Activated naive CD8-positive, alpha-beta T cell (primary cell): Measurements from ENCODE around the gene EPS8L1.
A peak's percentile ranks its signal among the peaks of the same experiment; 100 is the strongest.
"Not testable (repeated sequence)": the region's sequence is repeated elsewhere in the genome, so short reads cannot be mapped to it uniquely, and the experiment has no call there.

Source experiments
- H3K27ac Mint-ChIP-seq: one replicate; pipeline ENCODE4 v1.8.0; 2021; ENCODE audit warnings: mixed read lengths
- H3K27me3 Mint-ChIP-seq: one replicate; pipeline ENCODE4 v1.8.0; 2021; ENCODE audit warnings: mixed read lengths
- H3K36me3 Mint-ChIP-seq: one replicate; pipeline ENCODE4 v1.8.0; 2021; ENCODE audit warnings: mixed read lengths
- H3K4me1 Mint-ChIP-seq: one replicate; pipeline ENCODE4 v1.8.0; 2021; ENCODE audit warnings: low read depth, mixed read lengths
- H3K4me3 Mint-ChIP-seq: one replicate; pipeline ENCODE4 v1.8.0; 2021; ENCODE audit warnings: mild to moderate bottlenecking, mixed read lengths
- H3K9me3 Mint-ChIP-seq: one replicate; pipeline ENCODE4 v1.8.0; 2021; ENCODE audit warnings: low read depth, mixed read lengths

Gene EPS8L1

DNA sequence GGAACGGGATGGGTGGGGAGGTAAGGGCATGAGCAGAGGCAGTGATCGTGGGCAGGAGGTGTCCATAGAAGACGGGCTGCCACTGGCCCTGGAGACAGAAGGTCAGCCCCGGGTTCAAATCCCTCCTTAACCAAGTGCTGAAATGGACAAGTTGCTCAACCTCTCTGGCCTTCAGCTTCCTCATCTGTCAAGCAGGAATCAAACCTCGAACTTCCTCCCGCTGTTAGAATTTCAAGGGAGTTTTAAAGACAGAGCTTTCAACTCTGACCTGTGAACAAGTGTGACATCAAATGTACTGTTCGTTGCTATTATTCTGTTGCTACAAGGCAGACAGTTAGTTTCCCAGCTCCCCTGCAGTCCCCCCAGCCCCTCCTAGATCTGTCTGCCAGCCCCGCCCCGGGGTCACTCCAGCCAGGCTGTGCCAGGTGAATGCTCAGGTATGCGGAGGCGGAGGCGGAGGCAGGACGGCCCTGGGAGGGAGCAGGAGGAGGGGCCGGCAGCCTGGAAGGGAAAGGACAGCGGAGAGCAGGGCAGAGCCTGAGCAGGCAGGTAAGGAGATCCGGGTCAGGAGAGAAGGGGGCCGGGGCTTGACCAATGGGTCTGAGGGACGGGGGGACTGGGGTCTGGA lies at the start of gene EPS8L1:
TSS of gene EPS8L1 (plus strand) at position 499 of the 628 bp plus-strand sequence. CDS start 576 bp downstream, outside the sequence.
- Mint-ChIP-seq H3K27ac (no peak within 1 kb of the TSS), H3K9me3 (no peaks in the 10 kb centered on the region), H3K36me3 (peaks cover 2% of the 10 kb centered on the region)

GRCh38 chr19:55027140-55027471 lies 48.6 kb upstream of the EPS8L1 start:
- H3K4me3 Mint-ChIP-seq, H3K9me3 Mint-ChIP-seq, H3K27me3 Mint-ChIP-seq, H3K27ac Mint-ChIP-seq: not testable (repeated sequence)
- Mint-ChIP-seq H3K36me3 (peaks cover 12% of the 10 kb centered on the region), H3K4me1 (peaks cover 14% of the 10 kb centered on the region)

More for the DNA sequence above, at the start of gene EPS8L1:
- peaks cover 33% of the 10 kb centered on the region for H3K27me3 Mint-ChIP-seq
- H3K4me1 Mint-ChIP-seq = peaks cover 7% of the 10 kb centered on the region
- H3K4me3 Mint-ChIP-seq = no peak within 1 kb of the TSS

DNA sequence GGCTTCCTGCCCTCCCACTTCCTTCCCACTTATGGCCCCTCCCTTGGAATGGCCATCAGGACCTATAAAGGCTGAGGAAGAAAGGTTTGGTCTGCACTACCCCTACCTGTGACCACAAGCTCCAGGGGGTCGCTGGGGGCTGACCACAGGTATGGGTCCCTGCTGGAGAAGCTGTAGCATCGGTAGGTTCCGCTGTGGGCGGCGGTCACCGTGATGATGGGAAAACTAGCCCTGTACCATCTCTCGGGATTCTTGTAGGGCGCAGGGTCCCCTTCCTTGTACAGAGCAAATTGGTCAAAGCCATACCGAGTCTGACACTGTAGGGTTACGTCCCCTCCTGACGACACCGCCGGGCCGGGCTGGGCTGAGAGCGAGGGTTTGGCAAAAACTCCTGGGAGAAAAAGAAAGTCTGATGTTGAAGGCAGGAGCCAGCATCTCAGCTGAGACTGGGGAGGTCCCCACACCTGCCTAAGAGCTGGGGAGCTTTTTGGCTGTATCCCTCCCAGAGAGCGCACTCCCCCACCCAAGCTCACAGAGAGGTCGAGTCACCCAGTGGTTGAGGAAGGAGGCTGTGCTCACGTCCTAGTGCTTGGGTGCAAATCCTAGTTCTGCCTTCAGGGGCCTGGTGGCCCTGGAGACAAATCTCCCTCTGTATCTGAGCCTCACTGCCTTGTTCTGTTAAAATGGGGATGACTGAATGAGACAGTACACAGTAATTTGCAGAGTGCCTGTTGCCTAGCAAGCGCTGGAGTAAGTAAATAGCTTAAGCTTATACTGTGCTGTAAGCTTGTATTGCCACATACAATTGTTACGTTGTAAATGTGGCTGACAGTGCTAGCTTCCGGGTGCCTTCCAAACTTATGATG lies 48.0 kb upstream of the EPS8L1 start:
- H3K27ac Mint-ChIP-seq = no peak overlapping the region
- H3K36me3 Mint-ChIP-seq = peaks cover 7% of the 10 kb centered on the region
- H3K4me3 Mint-ChIP-seq = no peak overlapping the region
- no peaks in the 10 kb centered on the region for H3K27me3 Mint-ChIP-seq
- peaks cover 5% of the 10 kb centered on the region for H3K9me3 Mint-ChIP-seq
- peaks cover 14% of the 10 kb centered on the region for H3K4me1 Mint-ChIP-seq

GRCh38 chr19:55028757-55029156 lies 46.9 kb upstream of the EPS8L1 start:
- Mint-ChIP-seq H3K36me3 (peaks cover 2% of the 10 kb centered on the region), H3K4me1 (peaks cover 12% of the 10 kb centered on the region), H3K9me3 (peaks cover 5% of the 10 kb centered on the region), H3K4me3 (no peak overlapping the region), H3K27me3 (no peaks in the 10 kb centered on the region), H3K27ac (no peak overlapping the region)

DNA sequence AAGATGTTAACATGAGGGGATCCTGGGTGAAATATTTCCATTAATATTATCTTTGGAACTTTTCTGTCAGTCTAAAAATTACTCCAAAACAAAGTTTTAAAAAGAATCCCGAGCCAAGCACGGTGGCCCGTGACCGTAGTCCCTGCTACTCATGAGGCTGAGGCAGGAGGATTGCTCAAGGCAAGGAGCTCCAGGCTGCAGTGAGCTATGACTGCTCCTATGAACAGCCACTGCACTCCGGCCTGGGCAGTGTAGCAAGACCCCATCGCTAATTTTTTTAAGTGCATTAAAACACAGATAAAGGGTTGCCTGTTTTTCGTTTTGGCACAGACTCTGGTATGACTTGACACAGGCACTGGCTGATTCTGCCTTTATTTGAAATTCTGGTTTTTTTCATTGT lies 44.5 kb upstream of the EPS8L1 start:
- Mint-ChIP-seq H3K27me3 (no peaks in the 10 kb centered on the region), H3K9me3 (peaks cover 2% of the 10 kb centered on the region), H3K27ac (no peak overlapping the region), H3K36me3 (no peaks in the 10 kb centered on the region), H3K4me1 (peaks cover 10% of the 10 kb centered on the region), H3K4me3 (no peak overlapping the region)

DNA sequence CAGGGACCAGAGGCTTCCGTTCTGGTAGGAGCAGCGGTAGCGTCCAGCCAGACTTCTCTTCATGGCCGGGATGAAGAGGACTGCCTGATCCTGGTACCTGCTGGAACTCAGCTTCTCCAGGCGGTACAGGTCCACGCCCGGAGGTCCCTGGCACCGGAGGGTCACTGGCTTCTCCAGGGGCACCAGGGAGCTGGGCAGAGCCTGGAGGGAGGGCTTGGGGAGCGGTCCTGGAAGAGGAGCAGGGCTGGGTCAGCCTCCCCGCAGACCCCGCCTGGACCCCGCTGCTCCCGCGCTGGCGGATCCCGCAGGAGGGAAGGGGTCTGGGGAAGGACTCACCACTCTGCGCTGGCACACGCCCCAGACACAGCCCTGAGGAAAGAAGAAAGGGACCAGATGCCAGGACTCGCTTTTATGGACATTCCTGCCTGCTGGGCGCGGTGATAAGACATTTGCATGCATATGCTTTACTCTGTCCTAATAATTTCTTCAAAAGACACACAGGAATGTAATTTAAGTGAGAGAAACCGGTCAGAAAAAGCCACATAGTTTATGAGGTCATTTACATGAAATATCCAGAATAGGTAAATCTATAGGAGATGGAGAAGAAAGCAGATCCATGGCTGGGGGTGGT lies 43.4 kb upstream of the EPS8L1 start:
- H3K4me3 Mint-ChIP-seq = no peak overlapping the region
- no peak overlapping the region for H3K27ac Mint-ChIP-seq
- H3K4me1 Mint-ChIP-seq = peaks cover 9% of the 10 kb centered on the region
- H3K27me3 Mint-ChIP-seq = no peaks in the 10 kb centered on the region
- no peaks in the 10 kb centered on the region for H3K9me3 Mint-ChIP-seq
- H3K36me3 Mint-ChIP-seq = no peaks in the 10 kb centered on the region

DNA sequence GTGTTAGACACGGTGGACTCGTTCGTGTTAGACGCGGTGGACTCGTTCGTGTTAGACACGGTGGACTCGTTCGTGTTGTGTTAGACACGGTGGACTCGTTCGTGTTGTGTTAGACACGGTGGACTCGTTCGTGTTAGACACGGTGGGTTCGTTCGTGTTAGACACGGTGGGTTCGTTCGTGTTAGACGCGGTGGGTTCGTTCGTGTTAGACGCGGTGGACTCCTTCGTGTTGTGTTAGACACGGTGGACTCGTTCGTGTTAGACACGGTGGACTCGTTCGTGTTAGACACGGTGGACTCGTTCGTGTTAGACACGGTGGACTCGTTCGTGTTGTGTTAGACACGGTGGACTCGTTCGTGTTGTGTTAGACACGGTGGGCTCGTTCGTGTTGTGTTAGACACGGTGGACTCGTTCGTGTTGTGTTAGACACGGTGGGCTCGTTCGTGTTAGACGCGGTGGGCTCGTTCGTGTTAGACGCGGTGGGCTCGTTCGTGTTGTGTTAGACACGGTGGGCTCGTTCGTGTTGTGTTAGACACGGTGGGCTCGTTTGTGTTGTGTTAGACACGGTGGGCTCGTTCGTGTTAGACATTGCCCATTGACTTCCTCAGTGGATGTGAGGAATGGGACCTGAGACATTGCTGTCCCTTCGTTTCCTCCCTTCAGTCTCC lies 42.6 kb upstream of the EPS8L1 start:
- H3K36me3 Mint-ChIP-seq, H3K9me3 Mint-ChIP-seq, H3K27me3 Mint-ChIP-seq: not testable (repeated sequence)

DNA sequence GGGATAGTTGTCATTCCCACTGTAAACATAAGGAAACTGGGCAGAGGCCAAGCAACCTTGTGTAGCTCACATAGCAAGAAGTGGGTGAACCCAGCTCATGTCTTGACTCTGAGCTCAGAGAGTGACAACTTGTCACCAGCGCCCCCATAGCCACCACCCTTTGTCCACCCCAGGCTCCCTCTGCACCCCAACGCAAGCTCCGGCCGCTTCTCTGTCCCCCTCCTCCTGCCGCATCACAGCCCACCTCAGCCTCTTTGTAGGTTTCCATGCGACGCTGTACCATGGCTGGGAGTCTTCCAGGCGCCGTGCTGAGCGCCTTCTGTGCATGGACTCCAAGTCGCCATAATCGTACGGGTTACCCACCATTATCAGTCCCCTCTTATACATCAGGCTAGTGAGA lies 40.9 kb upstream of the EPS8L1 start:
- Mint-ChIP-seq H3K27me3 (no peaks in the 10 kb centered on the region), H3K9me3 (no peaks in the 10 kb centered on the region), H3K4me3 (no peak overlapping the region), H3K36me3 (peaks cover under 1% of the 10 kb centered on the region), H3K27ac (no peak overlapping the region), H3K4me1 (peaks cover under 1% of the 10 kb centered on the region)

More for the DNA sequence above, 42.6 kb upstream of the EPS8L1 start:
- H3K27ac Mint-ChIP-seq, H3K4me3 Mint-ChIP-seq, H3K4me1 Mint-ChIP-seq: not testable (repeated sequence)

- Mint-ChIP-seq H3K27ac (no peak overlapping the region), H3K4me1 (peaks cover 6% of the 10 kb centered on the region), H3K36me3 (peaks cover 3% of the 10 kb centered on the region), H3K9me3 (no peaks in the 10 kb centered on the region), H3K27me3 (no peaks in the 10 kb centered on the region), H3K4me3 (no peak overlapping the region)
Observed at GRCh38 chr19:55036058-55036457, 39.6 kb upstream of the EPS8L1 start.

DNA sequence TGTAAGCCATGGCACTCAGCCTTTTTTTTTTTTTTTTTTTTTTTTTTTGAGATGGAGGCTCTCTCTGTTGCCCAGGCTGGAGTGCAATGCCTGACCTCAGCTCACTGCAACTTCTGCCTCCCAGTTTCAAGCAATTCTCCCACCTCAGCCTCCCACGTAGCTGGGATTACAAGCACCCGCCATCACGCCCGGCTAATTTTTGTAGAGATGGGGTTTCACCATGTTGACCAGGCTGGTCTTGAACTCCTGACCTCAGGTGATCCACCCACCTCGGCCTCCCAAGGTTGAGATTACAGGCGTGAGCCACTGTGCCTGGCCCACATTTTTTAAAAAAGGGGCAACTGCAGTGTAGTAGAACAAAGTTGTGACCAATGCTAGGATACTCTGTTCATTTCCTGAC lies 38.1 kb upstream of the EPS8L1 start:
- not testable (repeated sequence) for H3K27me3 Mint-ChIP-seq, H3K36me3 Mint-ChIP-seq, H3K27ac Mint-ChIP-seq, H3K4me3 Mint-ChIP-seq, H3K9me3 Mint-ChIP-seq
- H3K4me1 Mint-ChIP-seq = peaks cover 22% of the 10 kb centered on the region

- not testable (repeated sequence) for H3K27me3 Mint-ChIP-seq, H3K4me3 Mint-ChIP-seq, H3K36me3 Mint-ChIP-seq, H3K27ac Mint-ChIP-seq, H3K9me3 Mint-ChIP-seq
- H3K4me1 Mint-ChIP-seq = peaks cover 25% of the 10 kb centered on the region
Observed at GRCh38 chr19:55040654-55041053, 35.0 kb upstream of the EPS8L1 start.

- peaks cover 25% of the 10 kb centered on the region for H3K4me1 Mint-ChIP-seq
- peaks cover 9% of the 10 kb centered on the region for H3K36me3 Mint-ChIP-seq
- no peak overlapping the region for H3K27ac Mint-ChIP-seq
- H3K9me3 Mint-ChIP-seq = no peaks in the 10 kb centered on the region
- peak overlapping the region; percentile 78 for H3K4me3 Mint-ChIP-seq
- H3K27me3 Mint-ChIP-seq = no peaks in the 10 kb centered on the region
Observed at GRCh38 chr19:55041244-55041626, 34.4 kb upstream of the EPS8L1 start.

DNA sequence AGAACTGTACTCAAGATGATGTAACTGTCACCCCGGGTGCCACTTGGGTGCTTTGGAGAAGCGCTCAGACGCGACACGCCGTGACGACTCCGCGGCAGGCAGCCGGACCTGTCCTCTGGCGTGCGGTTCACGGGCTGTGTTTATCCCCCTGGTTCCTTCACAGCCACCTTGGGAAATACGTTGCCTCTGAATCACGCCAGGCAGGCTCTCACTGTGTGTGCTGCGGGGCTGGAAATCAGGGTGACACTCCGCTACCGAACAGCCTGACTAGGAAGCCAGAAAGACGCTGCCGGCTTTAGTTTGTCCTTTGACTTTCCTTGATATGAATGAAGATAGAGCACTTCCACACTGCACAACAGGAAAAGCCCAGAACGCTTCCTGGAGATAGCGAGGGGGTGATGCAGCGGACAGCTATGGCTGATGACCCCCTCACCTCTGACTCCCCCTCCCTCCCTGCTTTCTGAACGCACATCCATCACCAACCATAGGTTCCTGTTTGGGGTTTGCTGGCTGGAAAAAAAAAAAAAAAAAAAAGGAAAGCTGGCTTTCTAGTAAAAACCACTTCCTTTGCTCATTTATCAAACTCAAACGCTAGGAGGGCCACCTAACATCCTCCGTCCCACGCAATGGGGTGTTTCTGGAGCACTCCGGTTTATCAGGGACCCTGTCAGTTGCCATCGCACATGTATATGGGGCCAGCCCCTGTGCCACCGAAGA lies 33.9 kb upstream of the EPS8L1 start:
- H3K9me3 Mint-ChIP-seq = no peaks in the 10 kb centered on the region
- H3K36me3 Mint-ChIP-seq = peaks cover 9% of the 10 kb centered on the region
- H3K27me3 Mint-ChIP-seq = no peaks in the 10 kb centered on the region
- H3K4me1 Mint-ChIP-seq = peaks cover 25% of the 10 kb centered on the region
- H3K27ac Mint-ChIP-seq = peak overlapping the region; percentile 54
- peak overlapping the region; percentile 78 for H3K4me3 Mint-ChIP-seq

DNA sequence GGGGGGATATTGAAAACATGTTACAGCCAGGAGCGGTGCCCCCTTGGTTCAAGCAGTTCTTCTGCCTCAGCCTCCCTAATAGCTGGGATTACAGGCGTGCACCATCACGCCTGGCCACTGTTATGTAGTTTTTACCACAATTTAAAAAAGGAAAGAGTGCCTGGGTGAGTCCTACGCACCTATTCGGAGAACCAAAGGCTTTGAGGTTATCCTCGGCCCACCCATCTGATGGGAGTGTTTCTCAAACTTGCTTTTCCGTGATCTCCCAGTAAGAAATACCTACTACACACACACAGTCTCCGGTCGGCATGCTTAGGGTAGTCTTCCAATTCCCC lies 33.4 kb upstream of the EPS8L1 start:
- Mint-ChIP-seq H3K4me3 (peak overlapping the region; percentile 78), H3K4me1 (peaks cover 25% of the 10 kb centered on the region), H3K27me3 (no peaks in the 10 kb centered on the region), H3K9me3 (no peaks in the 10 kb centered on the region), H3K27ac (peak overlapping the region; percentile 75), H3K36me3 (peaks cover 9% of the 10 kb centered on the region)
